Germinal center (tissue), 1 donor: Measurements from ENCODE around the gene DAB2IP.
"Not testable (repeated sequence)": the region's sequence is repeated elsewhere in the genome, so short reads cannot be mapped to it uniquely, and the experiment has no call there.

Experiments
- DNase-seq: peaks from one replicate; pipeline ENCODE4 v3.0.0; 2012; ENCODE audit warnings: mixed read lengths, low spot score

The DAB2IP gene

GRCh38 chr9:121725008-121725775 lies 73.8 kb downstream of the DAB2IP start:
- no peak for DNase-seq

GRCh38 chr9:121727295-121728020 lies 76.0 kb downstream of the DAB2IP start:
- DNase-seq: no peak

GRCh38 chr9:121728916-121729315 lies 77.5 kb downstream of the DAB2IP start:
- no peak for DNase-seq

- DNase-seq: no peak
Observed at GRCh38 chr9:121729769-121730562, 78.5 kb downstream of the DAB2IP start.

GRCh38 chr9:121731090-121731489 lies 79.7 kb downstream of the DAB2IP start:
- DNase-seq: no peak

GRCh38 chr9:121731919-121732318 lies 80.5 kb downstream of the DAB2IP start:
- no peak for DNase-seq

GRCh38 chr9:121732389-121732788 lies 81.0 kb downstream of the DAB2IP start:
- no peak for DNase-seq

GRCh38 chr9:121732886-121733285 lies 81.5 kb downstream of the DAB2IP start:
- DNase-seq: no peak

- no peak for DNase-seq
Observed at GRCh38 chr9:121734465-121734864, 83.0 kb downstream of the DAB2IP start.

GRCh38 chr9:121735065-121735792 lies 83.8 kb downstream of the DAB2IP start:
- DNase-seq: peak; percentile 59

- DNase-seq: peak; percentile 47
Observed at GRCh38 chr9:121735793-121736770, 84.6 kb downstream of the DAB2IP start.

GRCh38 chr9:121736934-121737462 lies 85.6 kb downstream of the DAB2IP start:
- peak; percentile 48 for DNase-seq

GRCh38 chr9:121737481-121737931 lies 86.1 kb downstream of the DAB2IP start:
- no peak for DNase-seq

- DNase-seq: no peak
Observed at GRCh38 chr9:121738411-121738810, 87.0 kb downstream of the DAB2IP start.

- no peak for DNase-seq
Observed at GRCh38 chr9:121738968-121739367, 87.5 kb downstream of the DAB2IP start.

GRCh38 chr9:121739971-121740370 lies 88.5 kb downstream of the DAB2IP start:
- DNase-seq: no peak

GRCh38 chr9:121741228-121741918 lies 89.9 kb downstream of the DAB2IP start:
- DNase-seq: no peak

GRCh38 chr9:121741919-121742283 lies 90.5 kb downstream of the DAB2IP start:
- not testable (repeated sequence) for DNase-seq

GRCh38 chr9:121742923-121743322 lies 91.5 kb downstream of the DAB2IP start:
- no peak for DNase-seq
